Midbrain (tissue), 1 donor: ENCODE results near the gene TMPRSS7.

ENCODE experiments used
- DNase-seq: peaks from one replicate; lab custom pipeline; 2025; lab: John Stamatoyannopoulos, UW

The TMPRSS7 gene

DNA sequence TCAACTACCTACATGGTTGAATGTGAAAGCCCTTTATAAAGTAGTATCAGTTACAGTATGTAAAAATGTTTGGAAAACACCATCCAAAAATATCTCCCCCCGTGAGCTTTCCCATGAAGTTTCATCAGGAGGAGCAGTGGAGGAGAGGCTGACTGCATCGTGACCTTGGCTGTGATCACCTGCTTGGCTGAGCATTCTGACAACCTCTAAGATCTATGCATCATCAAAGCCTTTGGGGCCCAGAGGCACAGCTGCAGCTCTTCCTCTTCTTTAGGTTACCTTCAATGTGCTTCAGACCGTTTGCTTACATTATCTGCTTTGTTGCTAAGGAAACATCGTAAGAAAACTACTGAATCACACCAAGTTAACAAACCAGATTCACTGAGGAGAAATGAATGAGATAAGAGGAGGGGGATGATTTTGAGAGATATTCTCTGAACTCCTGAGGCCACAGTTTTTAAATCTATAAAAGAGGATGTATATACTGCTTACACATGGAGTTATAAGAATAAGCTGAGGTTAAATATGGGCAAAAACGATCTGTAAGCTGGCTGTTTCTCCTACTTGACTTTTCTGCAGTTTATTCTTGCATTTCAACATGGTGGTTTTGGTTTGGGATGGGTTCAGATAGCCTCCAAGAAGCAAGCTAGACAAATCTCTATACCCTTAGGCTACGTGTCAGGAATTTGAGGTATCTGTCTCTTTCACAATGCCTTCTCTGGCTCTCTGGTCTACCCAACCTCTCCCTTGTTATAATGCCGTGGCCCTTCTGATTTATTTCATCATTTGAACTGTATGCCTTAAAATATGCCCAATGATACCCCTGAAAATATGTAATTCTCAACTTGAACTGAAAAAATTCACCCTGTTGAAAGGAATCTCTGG lies 94.5 kb downstream of the TMPRSS7 start:
- DNase-seq = no peak

DNA sequence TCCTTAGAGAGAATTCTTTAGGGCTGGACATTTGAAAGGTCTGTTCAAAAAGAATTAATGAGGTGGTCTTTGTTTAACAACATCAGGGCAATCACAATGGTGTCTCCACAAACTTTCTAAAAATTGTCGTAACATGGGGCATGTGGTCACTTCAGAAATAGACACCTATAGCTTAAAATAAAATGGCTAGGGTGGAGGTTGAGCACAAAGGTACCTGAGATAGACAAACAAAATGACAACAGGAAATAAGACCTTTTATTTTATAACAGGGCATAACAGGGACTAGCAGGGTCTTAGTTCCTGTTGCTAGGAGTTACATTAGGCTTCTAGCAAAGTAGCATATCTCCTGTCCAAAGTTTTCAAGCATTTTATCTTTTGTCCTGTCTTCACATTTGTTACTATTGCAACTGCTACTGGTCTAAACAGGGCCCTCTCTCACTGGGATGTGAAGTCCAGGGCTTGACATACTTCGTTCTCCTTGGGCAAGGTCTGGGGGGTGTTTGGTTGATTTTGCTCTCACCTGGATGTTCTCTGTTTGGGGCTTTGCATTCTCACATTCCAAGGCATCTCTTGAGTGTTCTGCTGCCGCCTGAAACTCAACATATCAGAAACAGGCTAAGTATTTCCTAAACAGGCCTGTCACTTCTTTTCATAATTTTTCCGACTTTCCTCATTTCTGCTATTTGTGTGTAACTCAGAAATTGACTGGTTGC lies 95.5 kb downstream of the TMPRSS7 start:
- no peak for DNase-seq

DNA sequence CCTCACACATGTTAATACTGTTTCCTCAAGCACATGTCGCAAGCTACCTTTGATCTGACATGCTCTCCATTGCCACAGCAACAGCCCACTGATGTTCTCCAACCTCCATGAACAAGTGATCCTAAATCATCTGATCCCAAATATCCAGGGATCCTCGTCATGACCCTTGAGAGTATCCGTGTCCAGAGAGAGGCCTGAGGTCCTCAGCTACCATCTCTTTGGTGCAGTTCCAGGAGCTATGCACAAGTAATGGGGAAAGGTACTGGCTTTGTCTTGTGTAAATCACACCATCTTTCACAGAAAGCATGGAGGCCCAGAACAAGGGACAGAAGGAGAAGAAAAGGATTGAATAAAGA lies 96.1 kb downstream of the TMPRSS7 start:
- no peak for DNase-seq
